GM19468 (cell line): ENCODE measurements around the gene SENP5.

ENCODE experiments used
- ATAC-seq: cut with Tn5 transposase; IDR thresholded peaks from one replicate; pipeline ENCODE4 v1.9.1; 2021; ENCODE audit warnings: mild to moderate bottlenecking, moderate library complexity, moderate number of reproducible peaks; ENCODE audit not compliant: unreplicated experiment; ENCODE audit errors: extremely low read depth

Gene SENP5

GRCh38 chr3:196966526-196967401, 99.0 kb downstream of the SENP5 start:
- ATAC-seq: no peak

GRCh38 chr3:196967412-196968232, 99.9 kb downstream of the SENP5 start:
- ATAC-seq: no peak

- ATAC-seq: peak; percentile 42
These were observed 100.8 kb downstream of the SENP5 start, which contains the start of gene PIGZ for GRCh38 chr3:196968233-196969133. PIGZ (minus strand) TSS chr3:196968833; CDS start chr3:196952031, 16,802 bp downstream.

DNA sequence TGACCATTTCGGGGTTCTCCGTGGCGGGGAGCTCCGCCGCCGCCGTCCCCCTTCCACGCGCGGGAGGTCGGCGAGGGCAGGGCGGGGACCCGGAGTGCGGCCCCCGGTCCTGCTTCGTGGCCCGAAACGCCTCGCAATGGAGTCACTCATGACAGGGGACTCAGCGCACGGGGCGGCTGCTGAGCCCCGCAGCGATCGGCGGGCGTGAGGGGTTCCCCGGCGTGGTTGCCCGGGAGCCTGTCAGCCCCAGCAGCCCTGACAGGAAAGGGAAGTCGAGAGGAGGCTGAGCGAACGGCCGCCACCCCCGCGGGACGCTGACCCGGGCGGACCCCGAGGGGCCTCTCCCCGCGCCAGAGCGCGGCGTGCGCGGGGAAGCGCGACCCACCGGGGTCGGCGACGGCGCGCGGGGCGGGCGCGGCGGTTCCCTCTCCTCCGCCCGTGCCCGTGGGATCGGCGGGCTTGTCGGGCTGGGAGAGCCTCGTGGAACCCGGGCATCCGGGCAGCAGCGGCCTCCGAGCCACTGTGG, 101.5 kb downstream of the SENP5 start:
- ATAC-seq: no peak

DNA sequence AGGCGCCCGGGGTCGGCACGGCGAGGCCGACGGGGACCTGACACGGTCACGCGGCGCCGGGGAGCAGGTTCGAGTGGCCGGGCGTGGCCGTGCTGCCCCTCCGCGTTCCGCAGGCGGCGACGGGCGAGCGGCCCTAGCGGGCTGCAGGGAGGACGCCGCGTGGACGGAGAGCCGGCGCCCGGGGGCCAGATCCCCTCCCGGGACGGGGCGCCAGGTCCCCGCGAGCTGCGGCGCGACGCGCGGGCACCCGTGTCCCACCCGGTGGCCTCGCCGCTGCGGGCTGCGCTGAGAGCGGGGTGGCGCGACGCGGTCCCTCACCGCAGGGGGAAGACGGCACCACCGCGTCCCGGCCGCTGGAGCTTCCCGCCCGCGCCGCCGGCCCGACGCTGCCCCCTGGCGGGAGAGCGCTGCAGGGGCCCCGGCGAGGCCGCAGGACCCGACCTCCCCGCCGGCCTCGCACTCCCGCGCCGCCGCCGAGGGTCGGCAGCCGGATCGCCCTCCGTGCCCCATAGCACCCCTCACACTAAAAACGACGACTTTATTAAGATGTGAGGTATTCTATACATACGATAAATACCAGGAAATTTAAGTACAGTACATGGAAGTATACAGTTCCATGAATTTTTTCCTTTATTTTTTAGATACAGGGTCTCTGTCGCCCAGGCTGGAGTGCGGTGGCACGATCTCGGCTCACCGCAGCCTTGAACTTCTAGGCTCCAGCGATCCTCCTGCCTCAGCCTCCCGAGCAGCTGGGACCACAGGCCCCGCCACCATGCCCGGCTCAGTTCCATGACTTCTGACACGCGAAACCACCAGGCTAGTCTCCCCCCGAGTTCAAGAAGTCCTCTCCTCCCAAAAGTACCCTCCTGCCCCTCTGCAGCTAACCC, 102.2 kb downstream of the SENP5 start:
- ATAC-seq: no peak

GRCh38 chr3:196970547-196971093, 102.9 kb downstream of the SENP5 start:
- ATAC-seq: no peak

DNA sequence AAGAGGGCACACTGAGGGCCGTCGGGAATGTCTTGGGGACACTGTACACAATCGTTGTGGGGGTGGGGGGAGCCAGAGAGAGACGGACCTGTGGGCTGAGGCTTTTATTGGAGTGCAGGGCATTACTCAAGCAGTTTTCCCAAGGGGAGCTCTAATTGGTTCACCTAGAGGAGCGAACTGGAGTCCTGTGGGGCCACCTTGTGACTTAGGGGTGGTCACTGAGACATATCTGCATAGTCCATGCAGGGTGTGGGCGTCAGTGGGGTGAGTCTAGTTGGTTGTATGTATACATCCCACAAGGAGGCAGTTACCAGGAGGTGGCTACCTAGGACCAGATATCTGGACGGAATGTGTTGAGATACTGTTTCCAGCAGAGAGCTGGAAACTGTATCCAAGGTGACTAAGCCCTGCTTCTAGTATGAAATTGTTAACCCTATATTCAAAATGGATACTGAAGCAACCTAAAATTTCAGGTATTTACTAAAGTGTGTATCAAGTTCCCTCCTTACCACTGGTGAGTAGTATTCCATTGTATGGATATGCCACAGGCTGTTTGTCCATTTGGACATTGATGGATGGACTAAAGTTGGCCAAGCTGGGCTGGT, 103.5 kb downstream of the SENP5 start:
- no peak for ATAC-seq

DNA sequence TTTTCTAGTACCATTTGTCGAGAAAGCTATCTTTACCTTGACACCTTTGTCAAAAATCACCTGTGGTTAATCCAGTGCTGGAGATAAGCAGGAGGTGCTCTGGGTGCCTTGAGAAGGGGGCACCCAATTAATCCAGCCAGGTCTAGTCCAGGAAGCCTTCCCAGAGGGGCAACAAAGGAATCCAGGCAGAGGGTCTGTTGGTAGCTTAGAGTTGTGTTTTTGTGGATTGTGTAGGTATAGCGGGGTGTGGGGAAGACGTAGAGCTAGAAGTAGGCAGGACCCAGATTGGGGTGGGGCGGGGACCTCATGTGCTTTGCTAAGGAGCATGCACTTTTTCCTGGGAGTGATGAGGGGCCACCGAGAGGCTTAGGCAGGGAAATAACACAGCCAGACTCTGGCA, 106.9 kb downstream of the SENP5 start:
- no peak for ATAC-seq

- no peak for ATAC-seq
These were observed 107.6 kb downstream of the SENP5 start for GRCh38 chr3:196975349-196975748.

- ATAC-seq: no peak
These were observed 109.2 kb downstream of the SENP5 start for GRCh38 chr3:196976941-196977340.

DNA sequence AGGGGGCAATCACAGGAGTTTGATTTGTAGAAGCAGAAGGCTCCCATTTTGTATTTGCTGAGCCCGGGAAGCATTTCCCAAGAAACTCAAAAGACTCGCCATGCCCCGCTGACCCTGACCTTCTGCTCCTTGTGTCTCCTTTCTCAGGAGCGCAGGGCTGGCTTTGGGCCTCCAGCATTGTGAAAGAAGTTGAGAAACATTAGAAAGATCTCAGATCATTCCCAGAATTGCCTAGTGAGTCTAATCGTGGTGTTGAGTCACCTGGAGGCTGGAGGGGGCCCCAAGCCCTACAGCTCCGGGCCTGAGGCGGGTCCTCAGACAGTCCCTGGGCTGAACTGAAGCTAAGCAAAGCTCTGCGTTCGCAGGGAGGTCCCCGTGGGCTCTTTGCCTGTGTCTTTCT, 111.8 kb downstream of the SENP5 start:
- no peak for ATAC-seq

DNA sequence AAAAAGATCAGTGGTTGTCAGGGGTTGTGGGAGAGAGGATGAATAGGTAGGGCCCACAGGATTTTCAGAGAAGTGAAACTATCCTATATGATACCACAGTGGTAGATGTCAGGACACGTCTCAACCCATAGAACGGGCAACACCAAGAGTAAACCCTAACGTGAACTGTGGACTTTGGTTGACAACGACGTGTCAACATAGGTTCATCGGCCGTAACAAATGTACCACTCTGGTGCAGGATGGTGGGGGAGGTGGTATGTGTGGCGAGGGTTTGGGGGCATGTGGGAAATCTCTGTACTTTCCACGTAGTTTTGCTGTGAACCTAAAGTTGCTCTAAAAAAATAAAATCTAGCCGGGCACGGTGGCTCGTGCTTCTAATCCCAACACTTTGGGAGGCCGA, 113.9 kb downstream of the SENP5 start:
- no peak for ATAC-seq

- ATAC-seq: no peak
These were observed 115.5 kb downstream of the SENP5 start for GRCh38 chr3:196983186-196983585.
